PFSK-1 (cell line): ENCODE measurements around the gene GUCY2C.

Experiments used
- POLR2AphosphoS5 ChIP-seq: IDR thresholded peaks from 2 replicates; pipeline ENCODE4 v1.6.1; 2012; ENCODE audit warnings: low read depth, mild to moderate bottlenecking, control low read depth, low read length, moderate library complexity
- REST ChIP-seq, 2 experiments: IDR thresholded peaks; 2 replicates each; pipeline versions ENCODE4 v1.6.1 to v1.8.0; 2011 to 2012; ENCODE audit warnings: low read depth in 2 of 2, low read length in 2 of 2, control low read depth in 1 of 2, inconsistent platforms in 1 of 2, mild to moderate bottlenecking in 1 of 2, moderate library complexity in 1 of 2; ENCODE audit not compliant: insufficient read depth in 1 of 2
- SIN3A ChIP-seq: IDR thresholded peaks from 2 replicates; pipeline ENCODE4 v1.6.1; 2012; ENCODE audit warnings: mild to moderate bottlenecking, low read length, moderate library complexity, borderline replicate concordance; ENCODE audit not compliant: insufficient read depth
- TAF1 ChIP-seq: IDR thresholded peaks from 2 replicates; pipeline ENCODE4 v1.6.1; 2012; ENCODE audit warnings: low read length, control low read depth, borderline replicate concordance; ENCODE audit not compliant: insufficient read depth

GRCh38 chr12:14668591-14668990, 27.8 kb downstream of the GUCY2C start:
- TF ChIP-seq POLR2AphosphoS5 (no peak), TAF1 (no peak), REST (IDR thresholded peaks at IDR 0.05; ENCODE audit: insufficient read depth in 1 of 2, low read depth in 2 of 2, low read length in 2 of 2) (no peak), SIN3A (no peak)
